Stimulated activated CD8-positive, alpha-beta memory T cell treated with anti-CD3 and anti-CD28 coated beads, Interleukin-2, amount 100 ng/mL, for 48 hours (primary cell): ENCODE data around the gene SIK1.
"Not testable (repeated sequence)": the region's sequence is repeated elsewhere in the genome, so short reads cannot be mapped to it uniquely, and the experiment has no call there.

Source experiments
- DNase-seq, 2 donors: peaks; one replicate each; pipeline ENCODE4 v3.0.0-alpha.2; 2020; ENCODE audit warnings: low read depth in 2 of 2

Gene SIK1

DNA sequence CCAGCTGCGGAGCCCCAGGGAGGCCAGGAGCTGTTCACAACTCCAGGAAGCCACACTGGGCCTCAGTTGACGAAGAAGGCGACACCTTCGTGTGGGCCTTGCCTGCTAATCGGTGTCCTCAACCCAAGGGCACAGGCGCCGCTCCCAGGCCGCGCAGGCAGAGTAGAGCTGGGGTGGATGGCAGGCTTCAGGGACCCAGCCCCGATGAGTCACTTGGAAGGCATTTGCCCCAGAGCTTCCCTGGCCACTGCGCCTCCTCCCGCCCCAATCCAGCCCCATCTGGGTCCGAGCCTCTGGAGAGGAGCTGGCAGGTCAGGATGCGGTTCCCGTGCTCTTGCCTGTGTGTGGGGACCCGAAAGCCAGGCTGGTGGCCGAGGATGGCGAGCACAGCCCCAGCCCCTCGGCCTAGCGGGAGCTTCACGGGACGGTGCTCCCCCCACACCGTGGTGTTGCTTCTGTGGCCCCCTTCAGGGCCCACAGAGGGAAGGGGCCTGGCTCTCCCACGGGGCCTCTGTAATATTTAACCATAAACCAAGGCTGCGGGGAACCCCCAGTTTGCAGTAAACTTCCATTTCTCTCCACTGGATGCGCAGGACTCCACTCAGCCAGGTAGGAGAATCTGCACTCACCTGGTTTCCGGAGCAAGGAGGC is 30.0 kb downstream of the SIK1 start:
- not testable (repeated sequence) for DNase-seq

DNA sequence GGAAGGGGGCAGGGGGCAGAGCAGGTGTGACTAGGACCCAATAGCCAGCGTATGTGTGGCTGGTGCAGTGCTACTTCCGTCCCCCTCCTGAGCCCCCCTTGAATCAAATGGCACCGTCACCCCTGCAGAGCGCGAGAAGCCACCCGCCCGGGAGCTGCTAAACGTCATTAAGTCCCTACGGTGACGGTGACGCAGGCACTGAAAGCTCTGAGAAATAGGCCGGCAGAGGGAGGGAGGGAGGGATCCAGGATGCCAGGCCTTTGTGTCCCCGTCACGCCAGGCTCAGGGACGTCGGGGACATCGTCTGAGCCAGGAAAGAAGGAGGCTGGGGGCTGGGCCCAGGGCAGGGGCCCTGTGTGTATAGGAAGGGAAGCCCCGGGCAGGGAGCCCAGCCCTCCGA is 43.6 kb downstream of the SIK1 start:
- not testable (repeated sequence) for DNase-seq

DNA sequence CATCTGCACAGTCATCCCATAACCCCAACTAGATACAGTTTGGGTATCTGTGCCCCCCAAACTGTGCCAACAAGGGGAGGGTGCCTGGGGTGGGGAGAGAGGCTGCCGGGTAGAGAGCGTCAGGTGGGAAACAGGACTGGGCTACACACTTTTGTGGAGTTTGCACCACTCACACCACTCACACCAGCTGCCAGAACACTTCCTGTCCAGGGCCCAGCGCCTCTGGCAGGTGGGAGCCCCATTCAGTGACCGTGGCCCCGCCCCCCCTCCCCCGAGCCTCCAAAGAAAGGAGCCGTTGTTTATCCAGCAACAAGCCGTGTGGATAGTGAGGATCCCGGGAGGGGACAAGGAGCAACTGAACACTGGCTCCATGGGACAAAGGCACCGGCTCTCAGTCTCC is 44.0 kb downstream of the SIK1 start:
- not testable (repeated sequence) for DNase-seq

DNA sequence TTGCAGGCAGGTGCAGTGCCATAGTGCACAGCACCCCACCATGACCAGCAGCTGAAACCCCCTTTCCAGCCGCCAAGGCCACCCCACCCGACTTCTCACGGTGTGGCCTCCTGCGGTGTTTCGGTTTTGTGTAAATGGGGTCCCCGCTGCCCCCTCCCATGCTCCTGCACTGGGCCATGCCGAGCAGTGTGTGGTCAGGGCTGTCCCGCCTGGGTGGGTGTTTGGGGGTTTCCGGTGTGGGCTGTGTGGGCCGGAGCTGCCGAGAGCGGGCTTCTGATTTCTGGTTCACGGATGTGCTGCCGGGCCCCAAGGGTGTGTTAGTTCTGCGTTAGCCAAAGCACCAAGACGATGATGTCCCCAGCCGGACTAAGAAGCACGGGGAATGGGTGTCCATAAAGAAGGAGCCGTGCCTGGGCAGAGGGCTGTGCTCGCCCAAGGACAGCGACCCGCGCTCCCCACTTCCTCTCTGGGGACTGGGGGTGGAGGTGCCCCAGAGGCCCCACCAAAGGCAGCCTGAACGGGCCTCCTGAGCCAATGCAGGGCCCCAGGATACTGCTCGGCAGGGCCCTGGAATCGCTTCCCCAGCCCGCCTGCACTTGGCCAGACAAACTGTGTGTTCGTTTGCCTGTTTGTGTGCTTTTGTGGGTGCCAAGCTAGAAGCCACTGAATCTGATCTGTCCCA is 45.9 kb downstream of the SIK1 start:
- DNase-seq: not testable (repeated sequence)

DNA sequence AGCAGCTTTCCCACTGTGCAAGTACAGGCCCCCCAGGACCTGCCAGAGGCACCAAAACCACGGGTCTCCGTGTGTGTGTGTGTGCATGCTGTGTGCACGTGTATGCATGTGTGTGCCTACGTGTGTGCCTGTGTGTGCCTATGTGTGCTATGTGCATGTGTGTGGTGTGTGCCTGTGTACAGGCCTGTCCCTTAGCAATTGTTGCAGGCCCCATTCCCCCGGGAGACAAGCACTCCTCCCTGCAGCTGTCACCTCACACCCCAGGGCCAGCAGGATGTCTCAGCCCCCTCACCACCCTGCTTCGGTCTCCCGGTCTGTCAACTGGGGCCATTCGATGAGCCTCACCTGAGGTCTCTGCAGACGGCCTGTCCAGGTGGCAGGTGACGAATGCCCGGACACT is 46.6 kb downstream of the SIK1 start:
- DNase-seq: not testable (repeated sequence)

DNA sequence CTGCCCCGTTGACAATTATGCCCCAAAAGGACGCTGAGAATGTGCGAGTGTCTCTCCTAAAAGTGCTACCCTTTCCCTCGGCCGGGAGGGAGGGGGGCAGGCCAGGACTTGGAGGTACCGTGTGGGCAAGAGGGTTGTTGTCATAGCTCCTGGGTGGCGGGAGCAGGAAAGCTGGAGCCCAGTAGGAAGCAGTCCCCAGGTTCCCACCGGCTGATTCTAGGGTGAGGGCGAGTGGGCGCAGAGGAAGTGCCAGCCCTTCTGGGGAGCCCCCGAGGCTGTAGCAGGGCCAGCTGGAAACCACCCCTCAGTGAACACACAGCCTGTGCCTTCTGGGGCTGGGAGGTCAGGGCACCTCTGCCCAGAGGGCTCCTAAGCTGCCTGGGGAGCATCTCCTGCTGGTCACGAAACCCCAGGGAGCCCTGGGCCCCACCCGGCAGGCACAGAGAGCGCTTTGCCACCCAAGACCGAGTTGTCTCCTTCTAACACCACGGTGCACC is 47.3 kb downstream of the SIK1 start:
- DNase-seq: not testable (repeated sequence)

DNA sequence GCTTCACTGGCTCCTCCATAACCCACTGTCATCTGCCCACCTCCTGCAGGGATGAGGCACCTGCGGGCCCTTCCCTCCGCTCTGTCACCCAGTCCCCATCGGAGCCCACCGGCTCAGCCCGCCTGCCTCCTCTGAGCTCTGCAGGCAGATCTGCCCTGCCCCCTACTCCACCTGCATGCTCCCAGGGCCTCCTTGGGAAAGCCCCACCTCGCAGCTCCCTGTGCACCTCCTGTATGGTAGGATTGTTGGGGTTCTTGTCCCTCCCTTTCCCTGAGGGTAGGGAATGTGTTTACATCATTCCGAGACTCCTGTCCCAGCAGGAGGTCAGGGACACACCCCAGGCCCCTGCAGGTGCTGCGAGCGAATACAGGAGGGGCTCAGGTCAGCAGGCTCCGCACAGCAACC is 50.5 kb downstream of the SIK1 start:
- DNase-seq: no peak

DNA sequence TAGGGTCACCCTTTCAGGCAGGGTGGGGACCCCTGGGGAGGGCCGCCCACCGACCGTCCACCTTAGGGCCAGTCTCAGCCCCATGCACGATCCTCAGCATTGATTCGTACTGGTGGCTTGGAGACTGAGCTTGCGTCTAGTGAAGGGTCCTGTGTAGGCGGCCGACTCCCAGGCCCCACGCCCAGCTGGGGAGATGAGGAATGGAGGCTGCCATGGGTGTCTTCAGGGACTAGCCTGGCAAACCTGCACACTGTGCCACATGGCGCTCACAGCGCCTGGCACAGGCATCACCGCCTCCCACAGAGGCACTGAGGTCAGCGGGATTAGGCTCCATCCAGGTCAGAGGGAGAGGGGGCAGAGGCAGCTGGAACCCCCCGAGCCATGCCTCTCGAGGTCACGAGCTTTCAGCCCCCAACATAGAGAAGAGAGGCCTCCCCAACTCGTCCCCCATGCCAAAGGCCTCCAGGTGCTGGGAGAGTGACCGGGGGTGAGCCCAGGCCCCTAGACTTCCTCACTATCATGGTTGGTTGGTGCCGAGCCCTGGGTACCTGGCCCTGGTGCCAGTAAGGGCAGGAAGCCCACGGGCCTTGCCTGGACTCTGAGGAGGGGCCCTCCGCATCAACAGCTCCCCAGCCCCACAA is 51.0 kb downstream of the SIK1 start:
- no peak for DNase-seq

DNA sequence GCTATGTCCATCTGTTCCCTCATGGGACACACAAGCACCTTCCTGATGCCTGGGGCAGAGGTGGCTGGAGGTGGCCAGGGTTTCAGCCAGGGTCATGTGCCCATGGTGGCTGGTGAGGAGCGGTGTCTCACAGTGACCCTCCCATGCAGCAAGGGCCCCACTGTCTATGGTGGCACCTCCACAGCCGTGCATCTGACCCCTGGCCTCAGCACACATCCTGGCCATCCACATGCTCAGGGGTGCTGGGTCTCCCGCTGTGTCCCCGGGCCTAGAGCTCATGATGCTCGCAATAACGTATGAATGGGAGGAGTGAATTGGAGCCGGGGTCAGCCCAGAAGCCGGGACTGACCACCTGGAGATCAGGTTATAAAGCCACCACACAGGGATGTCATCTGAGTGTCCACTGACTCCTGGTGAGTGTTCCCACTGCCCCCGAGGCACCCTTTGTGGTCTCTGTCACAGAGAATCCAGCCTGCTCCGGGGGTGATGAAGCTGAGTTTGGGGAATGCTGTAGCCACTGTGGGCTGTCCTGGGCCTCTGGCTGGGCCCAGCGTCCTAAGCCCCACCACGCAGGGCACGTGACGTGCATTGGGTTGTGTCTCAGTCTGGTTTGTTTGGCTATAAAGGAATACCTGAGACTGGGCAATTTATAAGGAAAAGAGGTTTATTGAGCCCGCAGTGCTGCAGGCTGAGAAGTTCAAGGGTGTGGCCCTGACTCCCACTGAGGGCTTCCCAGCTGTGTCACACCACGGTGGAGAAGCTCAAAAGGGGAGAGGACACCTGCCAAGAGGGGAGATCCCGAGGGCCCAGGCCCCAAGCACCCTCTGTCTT is 51.7 kb downstream of the SIK1 start:
- DNase-seq: no peak

DNA sequence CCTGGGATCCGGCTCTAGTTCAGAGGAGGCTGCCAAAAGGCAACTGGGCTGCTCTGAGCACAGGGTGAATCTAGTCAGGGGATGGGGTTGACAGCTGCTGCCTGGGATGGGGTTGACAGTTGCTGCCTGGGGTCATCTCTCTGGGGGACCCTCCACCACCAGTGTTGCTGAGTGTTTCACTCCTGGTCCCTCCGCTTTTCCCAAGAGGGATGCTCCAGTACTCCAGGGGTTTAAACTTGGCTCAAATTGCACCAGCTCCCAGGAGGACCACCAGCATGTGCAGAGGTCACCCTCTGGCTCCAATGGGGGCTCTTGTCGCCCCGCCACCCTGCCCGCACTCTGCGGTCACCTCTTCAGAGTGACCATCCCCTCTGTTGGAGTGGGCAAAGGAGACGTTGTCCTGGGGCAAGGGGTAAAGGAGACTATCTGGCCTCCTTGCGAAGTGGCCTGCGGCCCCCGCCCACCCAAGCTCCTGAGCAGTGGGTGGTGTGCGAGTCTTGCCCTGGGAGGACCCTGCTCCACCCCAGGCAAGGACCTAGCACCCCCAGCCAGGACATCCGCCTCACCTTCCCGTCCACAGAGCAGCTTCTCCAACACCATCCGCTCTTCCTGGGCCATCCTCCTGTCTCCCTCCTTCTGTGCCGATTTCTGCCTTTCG is 52.6 kb downstream of the SIK1 start:
- DNase-seq: no peak

DNA sequence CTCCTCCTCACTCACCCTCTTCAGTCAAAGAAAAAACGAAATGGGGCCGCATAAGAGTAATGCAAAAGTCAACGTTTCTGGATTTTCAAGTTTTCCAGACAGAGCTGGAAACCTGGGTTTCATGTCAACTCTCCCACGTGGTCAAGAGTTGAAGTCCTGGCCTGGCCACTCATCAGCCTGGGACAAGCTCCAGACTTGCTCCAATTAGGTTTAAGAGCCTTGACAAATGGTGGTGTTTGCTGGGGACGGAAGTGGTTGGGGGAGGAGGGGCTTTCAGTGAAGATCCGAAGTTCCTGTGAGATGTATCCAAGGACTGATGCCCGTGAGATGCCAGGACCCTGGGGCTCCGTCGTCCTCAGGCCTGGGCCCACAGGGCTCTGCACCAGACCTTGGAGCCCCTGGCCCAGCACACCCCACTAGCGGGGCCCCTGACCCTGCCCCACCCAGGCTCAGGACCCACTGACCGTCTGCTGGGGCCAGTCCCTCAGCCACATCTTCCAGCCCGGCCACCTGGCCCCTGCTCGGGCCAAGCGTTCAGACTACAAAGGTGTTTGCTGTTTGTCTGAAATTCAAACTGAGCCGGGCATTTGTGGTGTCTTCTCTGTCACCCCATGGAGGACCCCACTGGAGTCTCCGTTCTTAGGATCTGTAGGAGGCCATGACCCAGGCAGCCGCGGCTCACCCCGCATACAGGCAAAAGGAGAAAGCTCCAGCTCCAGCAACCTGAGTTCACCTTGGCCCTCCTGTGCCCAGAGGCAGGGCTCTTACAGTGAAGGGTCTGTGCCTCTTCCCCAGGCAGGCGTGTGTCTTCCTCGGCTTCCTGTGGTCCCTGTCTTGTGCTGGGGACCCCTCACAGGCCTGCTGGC is 53.3 kb downstream of the SIK1 start:
- DNase-seq: no peak

DNA sequence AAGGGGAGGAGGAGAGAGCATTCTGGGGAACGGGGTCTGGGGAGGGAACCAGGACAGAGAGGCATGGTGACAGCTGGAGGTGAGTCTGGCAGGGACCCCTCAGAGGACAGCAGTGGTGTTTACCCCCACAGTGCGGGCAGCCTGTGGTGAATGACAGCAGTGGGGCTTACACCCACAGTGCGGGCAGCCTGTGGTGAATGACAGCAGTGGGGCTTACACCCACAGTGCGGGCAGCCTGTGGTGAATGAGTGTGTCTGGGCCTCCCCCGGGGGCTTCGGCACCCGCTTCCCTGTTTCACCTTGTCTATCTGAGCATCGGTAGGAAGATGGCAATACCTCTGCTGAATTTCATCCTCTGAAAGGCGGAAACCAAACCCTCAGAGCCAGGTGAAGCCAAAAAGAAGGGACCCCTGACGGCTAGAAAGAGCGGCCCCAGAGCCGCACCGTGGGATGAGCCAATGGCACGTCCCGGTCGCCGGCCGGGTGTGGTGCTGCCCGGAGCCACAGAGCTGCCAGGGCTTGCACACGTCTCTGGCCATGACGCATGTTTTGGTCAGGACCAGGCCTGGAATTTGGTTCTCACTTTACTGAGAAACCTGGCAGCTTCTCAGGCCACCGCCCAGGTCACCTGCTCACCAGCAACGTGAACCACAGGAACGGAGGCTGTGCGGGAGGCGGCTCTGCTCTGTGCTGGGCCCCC is 54.1 kb downstream of the SIK1 start:
- no peak for DNase-seq

DNA sequence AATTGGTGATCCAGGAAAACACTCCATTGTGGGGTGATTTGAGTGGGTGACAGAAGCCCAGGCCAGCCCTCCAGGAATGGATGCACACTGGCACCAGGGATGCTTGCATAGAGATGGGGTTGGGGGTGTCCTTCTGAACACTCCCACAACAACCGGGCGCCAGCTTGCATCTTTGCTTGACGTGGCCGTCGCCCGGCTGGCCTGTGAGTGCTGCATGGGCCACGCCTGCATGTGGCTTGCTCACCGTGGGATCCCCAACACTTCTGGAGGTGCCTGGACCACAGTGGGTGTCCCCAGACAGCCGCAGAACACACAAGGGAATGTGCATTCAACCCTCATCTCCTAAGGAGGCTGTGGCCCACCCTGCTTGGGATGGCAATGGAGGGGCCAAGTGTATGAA is 55.1 kb downstream of the SIK1 start:
- no peak for DNase-seq

DNA sequence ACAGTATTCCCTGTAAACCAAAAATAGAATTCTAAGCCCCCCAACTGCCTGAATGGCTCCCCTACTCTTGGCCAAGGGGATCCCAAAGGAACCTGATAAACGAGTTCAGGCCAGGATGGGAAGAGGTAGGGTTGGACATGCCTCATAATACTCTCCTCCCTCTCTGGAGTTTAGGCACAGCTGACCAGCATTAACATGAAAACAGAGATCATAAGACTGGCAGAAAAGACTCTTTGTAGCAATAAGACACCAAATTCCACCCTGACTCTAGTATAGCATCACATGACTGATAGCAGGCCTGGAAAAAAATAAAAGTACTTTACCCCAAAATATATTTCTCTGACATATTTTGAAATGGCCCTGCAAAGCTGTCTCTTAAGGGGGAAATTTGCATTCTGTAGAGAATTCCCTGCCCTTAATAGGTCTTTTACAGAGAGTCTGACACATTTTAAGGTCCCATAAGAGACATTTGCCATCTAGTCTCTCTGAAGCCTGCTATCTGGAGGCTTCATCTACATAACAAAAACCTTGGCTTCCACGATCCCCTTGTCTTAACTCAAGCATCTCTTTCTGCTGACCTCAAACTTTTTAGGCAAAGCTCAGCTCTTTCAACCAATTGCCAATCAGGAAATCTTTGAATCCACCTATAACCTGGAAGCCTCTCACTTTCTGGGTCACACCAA is 55.9 kb downstream of the SIK1 start:
- no peak for DNase-seq

DNA sequence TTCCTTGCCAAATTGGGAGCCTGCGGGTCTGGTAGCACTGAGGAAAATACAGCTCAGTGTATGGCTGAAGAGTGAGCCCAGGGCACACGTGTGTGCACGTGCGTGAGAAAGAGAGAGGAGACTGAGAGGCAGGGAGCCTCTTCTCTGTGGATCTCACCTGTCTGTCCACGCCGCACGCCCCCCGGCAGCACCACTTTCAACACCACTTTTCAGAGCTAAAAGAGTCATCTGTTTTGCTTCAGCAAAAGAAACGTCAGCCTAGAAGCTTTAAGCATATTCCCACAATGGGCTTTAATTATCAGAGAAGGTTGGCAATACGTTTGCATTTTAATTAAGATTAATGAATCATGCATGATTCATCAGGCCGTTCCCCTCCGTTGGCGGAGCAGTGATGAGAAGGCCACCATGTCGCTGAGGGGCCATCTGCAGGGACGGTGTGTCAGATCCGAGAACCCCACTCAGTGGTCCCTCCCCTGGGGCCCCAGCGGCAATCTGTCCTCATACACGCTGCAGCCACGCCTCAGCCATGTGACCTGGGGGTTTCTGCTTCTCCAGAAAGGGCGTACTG is 56.8 kb downstream of the SIK1 start:
- no peak for DNase-seq

DNA sequence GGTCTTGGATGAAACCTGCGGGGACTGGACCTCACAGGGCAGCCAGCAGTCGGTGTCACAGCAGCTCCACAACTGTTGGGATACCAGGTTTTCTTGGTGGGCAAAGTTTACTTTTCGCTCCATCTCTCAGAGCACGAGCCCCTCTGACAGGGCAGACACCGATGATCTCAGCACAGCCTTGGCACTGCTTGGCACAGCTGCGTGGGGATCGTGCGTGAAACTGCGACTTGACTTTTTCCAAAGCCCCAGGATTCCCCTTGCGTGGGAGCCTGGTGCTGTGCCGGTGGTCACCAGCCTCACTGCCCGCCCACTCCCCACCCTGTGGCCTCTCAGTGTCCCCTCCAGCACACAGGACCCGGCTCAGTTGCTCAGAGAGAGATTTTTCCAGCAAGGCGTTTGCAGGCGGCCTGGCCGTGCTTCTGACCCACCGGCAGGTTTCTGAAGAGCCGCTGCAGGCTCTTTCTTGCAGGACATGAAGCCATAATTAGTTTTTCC is 57.3 kb downstream of the SIK1 start:
- no peak for DNase-seq

DNA sequence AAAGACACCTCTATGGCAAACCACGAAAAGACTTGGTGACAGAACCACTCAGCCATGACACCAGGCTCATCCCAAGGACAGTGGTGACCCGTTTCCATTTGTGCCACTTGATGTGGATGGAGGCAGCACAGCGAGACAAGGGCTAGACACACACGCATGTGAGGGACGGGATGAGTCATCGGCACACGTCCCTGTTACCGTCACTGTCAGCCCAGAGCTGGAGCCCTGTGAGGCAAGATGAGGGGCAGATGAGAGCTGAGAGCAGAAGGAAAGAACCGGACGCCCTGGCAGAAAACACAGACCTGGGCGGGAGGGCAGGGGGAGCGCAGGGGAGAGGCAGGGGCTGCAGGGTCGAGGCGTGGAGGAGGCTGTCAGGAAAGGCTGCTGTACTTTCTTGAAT is 57.8 kb downstream of the SIK1 start:
- no peak for DNase-seq

DNA sequence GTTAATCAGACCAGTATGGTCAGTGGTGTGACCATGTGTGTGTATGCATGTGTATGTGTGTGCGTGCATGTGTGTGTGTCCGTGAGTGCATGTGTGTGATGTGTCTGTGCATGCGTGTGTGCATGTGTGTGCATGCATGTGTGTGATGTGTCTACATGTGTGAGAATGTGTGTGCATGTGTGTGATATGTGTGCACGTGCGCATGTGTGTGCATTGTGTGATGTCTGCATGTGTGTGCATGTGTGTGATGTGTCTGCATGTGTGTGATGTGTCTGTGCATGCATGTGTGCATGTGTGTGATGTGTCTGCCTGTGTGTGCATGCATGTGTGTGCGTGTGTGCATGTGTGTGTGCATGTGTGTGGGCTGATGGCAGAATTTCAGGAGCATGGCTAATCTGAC is 58.2 kb downstream of the SIK1 start:
- DNase-seq: no peak

DNA sequence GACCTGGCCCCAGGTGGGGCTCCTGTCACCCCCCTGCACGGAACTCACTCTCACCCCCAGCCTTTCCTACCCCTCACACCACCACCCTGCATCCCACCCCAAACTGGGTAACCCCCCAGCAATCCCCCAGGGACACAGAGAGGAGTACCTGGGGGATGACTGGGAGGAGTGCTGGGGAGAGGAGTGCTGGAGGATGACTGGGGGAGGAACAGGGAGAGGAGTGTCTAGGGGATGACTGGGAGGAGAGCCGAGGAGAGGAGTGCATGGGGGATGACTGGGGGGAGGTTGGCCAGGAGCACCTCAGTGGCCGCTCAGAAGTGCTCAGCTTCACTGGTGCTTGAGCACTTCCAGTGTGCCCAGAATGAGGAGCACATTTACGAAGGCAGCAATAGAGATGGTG is 59.1 kb downstream of the SIK1 start:
- DNase-seq: no peak
